H9 (cell line): ENCODE results near the gene KANSL1. TPM values are rescaled to one million over a fixed set of nuclear protein-coding genes. Genes with fewer than 3 reads are reported as not detected.

ENCODE experiments used
- DNase-seq: peaks from one replicate; pipeline ENCODE4 v3.0.0-alpha.2; 2017
- H2AFZ ChIP-seq: one replicate; pipeline ENCODE4 v1.6.1; 2013; ENCODE audit warnings: mild to moderate bottlenecking, low read length, control low read depth, moderate library complexity
- H2AK5ac ChIP-seq: 2 replicates; pipeline ENCODE4 v1.6.1; 2013; ENCODE audit warnings: low read length, control low read depth, mixed read lengths; ENCODE audit not compliant: insufficient read length
- H2BK120ac ChIP-seq: one replicate; pipeline ENCODE4 v1.6.1; 2013; ENCODE audit warnings: low read depth, mild to moderate bottlenecking, low read length, control low read depth, inconsistent platforms; ENCODE audit not compliant: poor library complexity, severe bottlenecking
- H2BK12ac ChIP-seq: 2 replicates; pipeline ENCODE4 v1.6.1; 2013; ENCODE audit warnings: low read length, control low read depth, mixed read lengths, low read depth; ENCODE audit not compliant: insufficient read length
- H2BK15ac ChIP-seq: 2 replicates; pipeline ENCODE4 v1.6.1; 2013; ENCODE audit warnings: low read depth, low read length, control low read depth
- H2BK20ac ChIP-seq: one replicate; pipeline ENCODE4 v1.6.1; 2013; ENCODE audit warnings: low read depth, mild to moderate bottlenecking, low read length, control low read depth, inconsistent platforms; ENCODE audit not compliant: poor library complexity, severe bottlenecking
- H2BK5ac ChIP-seq: 2 replicates; pipeline ENCODE4 v1.6.1; 2013; ENCODE audit warnings: low read length, control low read depth, mixed read lengths; ENCODE audit not compliant: insufficient read length
- H3K14ac ChIP-seq: 2 replicates; pipeline ENCODE4 v1.6.1; 2013; ENCODE audit warnings: low read length, control low read depth; ENCODE audit not compliant: insufficient read depth
- H3K18ac ChIP-seq: 2 replicates; pipeline ENCODE4 v1.6.1; 2013; ENCODE audit warnings: low read depth, mild to moderate bottlenecking, mixed read lengths, low read length, control low read depth; ENCODE audit not compliant: insufficient read length
- H3K23ac ChIP-seq: 2 replicates; pipeline ENCODE4 v1.6.1; 2013; ENCODE audit warnings: low read length, control low read depth, mixed read lengths, low read depth; ENCODE audit not compliant: insufficient read length
- H3K23me2 ChIP-seq: 2 replicates; pipeline ENCODE4 v1.6.1; 2013; ENCODE audit warnings: low read depth, mild to moderate bottlenecking, mixed read lengths, low read length, control low read depth; ENCODE audit not compliant: insufficient read length, poor library complexity, severe bottlenecking
- H3K27ac ChIP-seq: 2 replicates; pipeline ENCODE4 v1.5.1; 2013; ENCODE audit warnings: low read length, control low read depth, mixed read lengths, low read depth; ENCODE audit not compliant: insufficient read length
- H3K27me3 ChIP-seq: 2 replicates; pipeline ENCODE4 v1.6.1; 2013; ENCODE audit warnings: low read length, control low read depth, inconsistent platforms; ENCODE audit not compliant: insufficient read depth
- H3K4ac ChIP-seq: 2 replicates; pipeline ENCODE4 v1.6.1; 2013; ENCODE audit warnings: low read depth, mild to moderate bottlenecking, control low read depth, inconsistent platforms, low read length, moderate library complexity
- H3K4me1 ChIP-seq: 2 replicates; pipeline ENCODE4 v1.6.1; 2013; ENCODE audit warnings: low read length, control low read depth, inconsistent platforms; ENCODE audit not compliant: insufficient read depth
- H3K4me2 ChIP-seq: 2 replicates; pipeline ENCODE4 v1.6.1; 2013; ENCODE audit warnings: low read length, control low read depth, mixed read lengths; ENCODE audit not compliant: insufficient read length, insufficient read depth
- H3K56ac ChIP-seq: 2 replicates; pipeline ENCODE4 v1.6.1; 2013; ENCODE audit warnings: low read depth, mild to moderate bottlenecking, mixed read lengths, low read length, control low read depth; ENCODE audit not compliant: insufficient read length
- H3K79me1 ChIP-seq: 2 replicates; pipeline ENCODE4 v1.6.1; 2013; ENCODE audit warnings: low read depth, mild to moderate bottlenecking, moderate library complexity, low read length, control low read depth, inconsistent platforms; ENCODE audit not compliant: insufficient read depth, poor library complexity, severe bottlenecking
- H3K79me2 ChIP-seq: 2 replicates; pipeline ENCODE4 v1.6.1; 2013; ENCODE audit warnings: low read length, control low read depth, inconsistent platforms; ENCODE audit not compliant: insufficient read depth
- H3K9ac ChIP-seq: 2 replicates; pipeline ENCODE4 v1.6.1; 2013; ENCODE audit warnings: low read length, control low read depth, mixed read lengths; ENCODE audit not compliant: insufficient read length; ENCODE audit errors: extremely low read depth
- H3K9me3 ChIP-seq: one replicate; pipeline ENCODE4 v1.6.1; 2013; ENCODE audit warnings: low read depth, low read length, inconsistent platforms; ENCODE audit not compliant: control insufficient read depth
- H3T11ph ChIP-seq: one replicate; pipeline ENCODE4 v1.6.1; 2013; ENCODE audit warnings: mild to moderate bottlenecking, low read length, control low read depth, inconsistent platforms
- H4K20me1 ChIP-seq: one replicate; pipeline ENCODE4 v1.6.1; 2013; ENCODE audit not compliant: control insufficient read depth, insufficient read length, insufficient read depth
- H4K5ac ChIP-seq: 2 replicates; pipeline ENCODE4 v1.6.1; 2013; ENCODE audit warnings: low read depth, mild to moderate bottlenecking, mixed read lengths, low read length, control low read depth; ENCODE audit not compliant: insufficient read length
- H4K8ac ChIP-seq: replicated peaks from 2 replicates; pipeline ENCODE4 v1.6.1; 2013; ENCODE audit warnings: low read length, control low read depth, mixed read lengths, low read depth; ENCODE audit not compliant: insufficient read length
- H4K91ac ChIP-seq: 2 replicates; pipeline ENCODE4 v1.6.1; 2013; ENCODE audit warnings: low read depth, mild to moderate bottlenecking, moderate library complexity, mixed read lengths, low read length, control low read depth; ENCODE audit not compliant: insufficient read length
- H3K27ac Mint-ChIP-seq, 3 experiments: 2 replicates in 2 of 3; 3 replicates in 1 of 3; pipeline ENCODE4 v1.8.0; 2020 to 2021; ENCODE audit warnings: mixed read lengths in 3 of 3, mild to moderate bottlenecking in 1 of 3, moderate library complexity in 1 of 3
- H3K27me3 Mint-ChIP-seq: 2 replicates; pipeline ENCODE4 v1.8.0; 2021; ENCODE audit warnings: low read depth, mild to moderate bottlenecking, moderate library complexity, mixed read lengths
- H3K36me3 Mint-ChIP-seq, 3 experiments: 2 replicates in 2 of 3; 3 replicates in 1 of 3; pipeline ENCODE4 v1.8.0; 2020 to 2021; ENCODE audit warnings: low read depth in 3 of 3, mixed read lengths in 3 of 3; ENCODE audit not compliant: insufficient read depth in 1 of 3
- H3K4me1 Mint-ChIP-seq, 2 experiments: 2 replicates each; pipeline ENCODE4 v1.8.0; 2020; ENCODE audit warnings: mixed read lengths in 2 of 2
- H3K4me3 Mint-ChIP-seq, 2 experiments: 2 replicates in 1 of 2; 3 replicates in 1 of 2; pipeline ENCODE4 v1.8.0; 2020 to 2021; ENCODE audit warnings: mild to moderate bottlenecking in 2 of 2, mixed read lengths in 2 of 2, moderate library complexity in 1 of 2
- H3K9me3 Mint-ChIP-seq, 2 experiments: 2 replicates in 1 of 2; 3 replicates in 1 of 2; pipeline ENCODE4 v1.8.0; 2020; ENCODE audit warnings: mild to moderate bottlenecking in 2 of 2, mixed read lengths in 2 of 2, moderate library complexity in 1 of 2
- CTCF ChIP-seq: fragments of 200-600 bp; sonication (generic); conservative IDR thresholded peaks from 3 replicates; pipeline ENCODE4 v1.8.0; 2021; ENCODE audit warnings: antibody characterized with exemption, mild to moderate bottlenecking
- WGBS: extraction: QIAGEN DNeasy Blood & Tissue Kit; methylation state at CpG from one replicate; pipeline ENCODE4 v1.1.7; 2013; ENCODE audit warnings: missing lambda C conversion rate, low lambda C conversion rate, mixed read lengths; ENCODE audit not compliant: insufficient read length; ENCODE audit errors: extremely low coverage; 5-methylcytosine and 5-hydroxymethylcytosine counted together
- total RNA-seq: library from RNA; stranded (reverse); gene quantifications from 2 replicates; pipeline ENCODE4 v1.2.1, GENCODE V29; 2021

The KANSL1 gene
- total RNA-seq, 1 experiment from 2014 or later, result 114 TPM

GRCh38 chr17:46157443-46158062 lies 35.7 kb downstream of the KANSL1 start:
- Histone ChIP-seq H3K27me3 (no peaks in the 10 kb centered on the region; the same call in 1 of the 2 replicates), H4K5ac (no peak overlapping the region), H4K8ac (no peak overlapping the region), H2BK12ac (no peak overlapping the region), H2AK5ac (no peak overlapping the region), H3K27ac (no peak overlapping the region), H3K4me1 (peaks cover 10% of the 10 kb centered on the region), H3K56ac (no peak overlapping the region), H3K9me3 (no peaks in the 10 kb centered on the region), H3K23ac (no peak overlapping the region), H4K20me1 (no peaks in the 10 kb centered on the region), H3K79me2 (peaks cover 84% of the 10 kb centered on the region), H2BK15ac (no peak overlapping the region), H3K18ac (no peak overlapping the region), H2BK5ac (no peak overlapping the region), H2BK120ac (no peak overlapping the region), H2AFZ (no peak overlapping the region), H3K9ac (no peak overlapping the region), H2BK20ac (no peak overlapping the region), H3K4ac (no peak overlapping the region), H3K14ac (no peak overlapping the region), H4K91ac (no peak overlapping the region), H3T11ph (no peak overlapping the region), H3K23me2 (no peaks in the 10 kb centered on the region), H3K79me1 (peaks cover 4% of the 10 kb centered on the region), H3K4me2 (no peak overlapping the region)
- TF ChIP-seq CTCF, result no peak
- DNase-seq, result no peak
- Mint-ChIP-seq H3K9me3 (no peaks in the 10 kb centered on the region), H3K27ac (no peak overlapping the region), H3K27me3 (no peaks in the 10 kb centered on the region), H3K4me3 (no peak overlapping the region), H3K4me1 (peaks cover 58 to 60% of the 10 kb centered on the region in 2 experiments), H3K36me3 (peaks cover 2 to 9% (median 2%) of the 10 kb centered on the region in 3 experiments; a peak in 4 of 7 replicates)
- WGBS, result no CpG with 5 or more reads among the region's 3 CpGs
